B cell (primary cell): Measurements from ENCODE around the gene BBX.

Experiments used
- EZH2 ChIP-seq: IDR thresholded peaks from 2 replicates; pipeline ENCODE4 v1.6.1; 2012; ENCODE audit warnings: borderline replicate concordance, low read depth, mild to moderate bottlenecking, moderate library complexity, low read length; ENCODE audit not compliant: insufficient read depth, poor library complexity, severe bottlenecking
- TF ChIP-seq, protein P1 (sequence below): fragments of 200-600 bp; IDR thresholded peaks from one replicate; pipeline ENCODE4 v1.8.0; 2022; ENCODE audit warnings: antibody characterized with exemption, mild to moderate bottlenecking

DNA sequence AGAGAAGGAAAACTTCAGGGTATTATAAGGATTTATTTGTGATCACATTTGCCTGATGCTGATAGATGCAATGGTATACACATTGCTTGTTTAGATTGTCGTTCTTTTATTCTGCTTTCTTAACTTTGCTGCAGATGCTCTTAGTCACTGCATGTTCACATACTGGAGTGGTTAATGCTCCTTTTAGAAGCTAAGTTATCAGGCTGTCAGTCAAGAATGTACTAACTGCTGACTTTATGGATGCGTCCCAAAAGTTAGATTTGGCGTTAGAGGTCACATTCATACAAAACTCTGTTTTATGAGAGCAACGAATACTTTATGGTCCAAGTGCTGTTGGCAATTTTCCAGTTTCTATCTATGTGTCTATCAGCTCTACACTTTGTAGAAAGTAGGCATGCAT, 160.7 kb downstream of the BBX start:
- TF ChIP-seq, protein P1, sequence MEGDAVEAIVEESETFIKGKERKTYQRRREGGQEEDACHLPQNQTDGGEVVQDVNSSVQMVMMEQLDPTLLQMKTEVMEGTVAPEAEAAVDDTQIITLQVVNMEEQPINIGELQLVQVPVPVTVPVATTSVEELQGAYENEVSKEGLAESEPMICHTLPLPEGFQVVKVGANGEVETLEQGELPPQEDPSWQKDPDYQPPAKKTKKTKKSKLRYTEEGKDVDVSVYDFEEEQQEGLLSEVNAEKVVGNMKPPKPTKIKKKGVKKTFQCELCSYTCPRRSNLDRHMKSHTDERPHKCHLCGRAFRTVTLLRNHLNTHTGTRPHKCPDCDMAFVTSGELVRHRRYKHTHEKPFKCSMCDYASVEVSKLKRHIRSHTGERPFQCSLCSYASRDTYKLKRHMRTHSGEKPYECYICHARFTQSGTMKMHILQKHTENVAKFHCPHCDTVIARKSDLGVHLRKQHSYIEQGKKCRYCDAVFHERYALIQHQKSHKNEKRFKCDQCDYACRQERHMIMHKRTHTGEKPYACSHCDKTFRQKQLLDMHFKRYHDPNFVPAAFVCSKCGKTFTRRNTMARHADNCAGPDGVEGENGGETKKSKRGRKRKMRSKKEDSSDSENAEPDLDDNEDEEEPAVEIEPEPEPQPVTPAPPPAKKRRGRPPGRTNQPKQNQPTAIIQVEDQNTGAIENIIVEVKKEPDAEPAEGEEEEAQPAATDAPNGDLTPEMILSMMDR: no peak
- no peak for TF ChIP-seq EZH2
